SU-DHL-6 (cell line): ENCODE results near the gene SLC26A2.

Experiments used
- EZH2phosphoT487 ChIP-seq: fragments of 200-600 bp; sonication (generic), shearing (Covaris generic); conservative IDR thresholded peaks from 2 replicates; pipeline ENCODE4 v1.6.1; 2018; ENCODE audit warnings: mild to moderate bottlenecking, antibody characterized with exemption, low read length, moderate library complexity, mixed read lengths
- TF ChIP-seq, protein P1 (sequence below): fragments of 200-600 bp; sonication (generic); IDR thresholded peaks from one replicate; pipeline ENCODE4 v1.5.1; 2017; ENCODE audit warnings: antibody characterized with exemption, mild to moderate bottlenecking, low read length, moderate library complexity; ENCODE audit not compliant: insufficient read depth, poor library complexity, severe bottlenecking

GRCh38 chr5:149963729-149964128 is 3.2 kb downstream of the SLC26A2 start:
- TF ChIP-seq EZH2phosphoT487: no peak
- TF ChIP-seq, protein P1, sequence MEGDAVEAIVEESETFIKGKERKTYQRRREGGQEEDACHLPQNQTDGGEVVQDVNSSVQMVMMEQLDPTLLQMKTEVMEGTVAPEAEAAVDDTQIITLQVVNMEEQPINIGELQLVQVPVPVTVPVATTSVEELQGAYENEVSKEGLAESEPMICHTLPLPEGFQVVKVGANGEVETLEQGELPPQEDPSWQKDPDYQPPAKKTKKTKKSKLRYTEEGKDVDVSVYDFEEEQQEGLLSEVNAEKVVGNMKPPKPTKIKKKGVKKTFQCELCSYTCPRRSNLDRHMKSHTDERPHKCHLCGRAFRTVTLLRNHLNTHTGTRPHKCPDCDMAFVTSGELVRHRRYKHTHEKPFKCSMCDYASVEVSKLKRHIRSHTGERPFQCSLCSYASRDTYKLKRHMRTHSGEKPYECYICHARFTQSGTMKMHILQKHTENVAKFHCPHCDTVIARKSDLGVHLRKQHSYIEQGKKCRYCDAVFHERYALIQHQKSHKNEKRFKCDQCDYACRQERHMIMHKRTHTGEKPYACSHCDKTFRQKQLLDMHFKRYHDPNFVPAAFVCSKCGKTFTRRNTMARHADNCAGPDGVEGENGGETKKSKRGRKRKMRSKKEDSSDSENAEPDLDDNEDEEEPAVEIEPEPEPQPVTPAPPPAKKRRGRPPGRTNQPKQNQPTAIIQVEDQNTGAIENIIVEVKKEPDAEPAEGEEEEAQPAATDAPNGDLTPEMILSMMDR: no peak
